Dermis microvascular lymphatic vessel endothelial cell (primary cell): ENCODE measurements around the gene SULT4A1. TPM values are rescaled to one million over a fixed set of nuclear protein-coding genes. Genes with fewer than 3 reads are reported as not detected.

Experiments used
- DNase-seq, 2 donors: peaks; one replicate each; pipeline versions ENCODE4 v3.0.0 to v3.0.0-alpha.2; 2010; ENCODE audit warnings: low read depth in 2 of 2
- total RNA-seq: library from RNA; depleted of rRNA; stranded (reverse); fragments of >200 nt; gene quantifications from 2 replicates; pipeline ENCODE4 v1.2.1, GENCODE V29; 2014

The SULT4A1 gene
- total RNA-seq, 1 donor from 2014 or later, result not detected

GRCh38 chr22:43845981-43846380 is 16.3 kb downstream of the SULT4A1 start:
- DNase-seq, result no peak

- DNase-seq, result no peak
These were observed 17.5 kb downstream of the SULT4A1 start for GRCh38 chr22:43844560-43845545.

- no peak for DNase-seq
These were observed 18.4 kb downstream of the SULT4A1 start for GRCh38 chr22:43843783-43844530.

- DNase-seq, result no peak
These were observed 20.6 kb downstream of the SULT4A1 start for GRCh38 chr22:43841742-43842141.

GRCh38 chr22:43840851-43841250 is 21.5 kb downstream of the SULT4A1 start:
- DNase-seq, result no peak

- no peak for DNase-seq
These were observed 21.9 kb downstream of the SULT4A1 start for GRCh38 chr22:43840431-43840830.

GRCh38 chr22:43839781-43840180 is 22.5 kb downstream of the SULT4A1 start:
- DNase-seq, result no peak

- DNase-seq, result no peak
These were observed 23.6 kb downstream of the SULT4A1 start for GRCh38 chr22:43838571-43839307.

GRCh38 chr22:43838161-43838560 is 24.2 kb downstream of the SULT4A1 start:
- no peak for DNase-seq

GRCh38 chr22:43837666-43838065 is 24.6 kb downstream of the SULT4A1 start:
- peak; percentile 6 to 19 for DNase-seq

- DNase-seq, result no peak
These were observed 26.6 kb downstream of the SULT4A1 start for GRCh38 chr22:43835736-43836135.

- no peak for DNase-seq
These were observed 27.1 kb downstream of the SULT4A1 start for GRCh38 chr22:43835166-43835565.

GRCh38 chr22:43833286-43834240 is 28.8 kb downstream of the SULT4A1 start:
- DNase-seq, result no peak

GRCh38 chr22:43832393-43833265 is 29.7 kb downstream of the SULT4A1 start:
- no peak for DNase-seq

- DNase-seq, result no peak
These were observed 30.5 kb downstream of the SULT4A1 start for GRCh38 chr22:43831561-43832392.

GRCh38 chr22:43830931-43831560 is 31.3 kb downstream of the SULT4A1 start:
- DNase-seq, result no peak

GRCh38 chr22:43829904-43830851 is 32.1 kb downstream of the SULT4A1 start:
- no peak for DNase-seq
